ENCODE measurements around the gene THSD4.
"Not testable (repeated sequence)": the region's sequence is repeated elsewhere in the genome, so short reads cannot be mapped to it uniquely, and the experiment has no call there.

THSD4 gene

DNA sequence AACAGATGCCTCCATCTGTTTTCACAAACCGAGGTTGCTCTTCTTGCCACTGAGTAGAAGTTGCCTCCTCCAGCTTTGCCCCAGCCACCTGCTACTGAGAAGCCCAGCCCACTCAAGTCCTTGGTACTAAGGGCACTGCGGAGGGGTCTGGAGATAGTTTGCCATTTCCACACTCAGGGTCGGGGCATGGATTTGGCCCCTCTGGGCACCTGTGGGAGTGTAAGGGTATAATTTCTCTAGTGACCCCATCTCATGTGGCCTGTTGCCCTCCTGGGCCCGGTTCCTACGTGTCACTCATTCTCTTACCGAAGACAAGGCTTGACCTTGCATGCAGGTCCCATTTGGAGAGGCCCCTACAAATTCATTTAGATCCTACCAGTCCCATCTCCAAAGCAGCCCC is 79.0 kb downstream of the THSD4 start:
- Mint-ChIP-seq H3K27me3 (peaks cover 10% of the 10 kb centered on the region), H3K27ac (no peak overlapping the region), H3K4me3 (no peak overlapping the region), H3K36me3 (ENCODE audit: low read depth) (no peaks in the 10 kb centered on the region), H3K9me3 (no peaks in the 10 kb centered on the region), H3K4me1 (no peaks in the 10 kb centered on the region)
- ATAC-seq (no peak), DNase-seq (no peak)

DNA sequence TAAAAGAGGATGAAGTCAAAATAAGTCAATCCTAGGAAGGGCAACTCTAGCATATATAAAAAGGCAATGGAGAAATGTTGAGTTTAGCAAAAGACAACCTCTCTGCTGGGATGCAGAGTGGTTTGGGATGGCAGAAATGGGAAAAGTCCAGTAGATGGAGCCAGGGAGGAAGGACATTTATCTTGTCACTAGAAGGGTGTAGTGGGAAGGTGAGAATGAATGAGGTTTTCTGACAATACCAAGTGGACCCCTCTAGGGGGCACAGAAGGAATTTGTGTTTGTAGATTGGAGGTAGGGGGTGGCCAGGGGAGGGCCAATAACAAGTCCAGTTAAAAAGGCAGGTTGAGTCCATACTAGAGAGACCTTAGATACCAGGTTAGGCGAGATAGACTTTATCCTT is 80.0 kb downstream of the THSD4 start:
- no peaks in the 10 kb centered on the region for H3K36me3 Mint-ChIP-seq (ENCODE audit: low read depth)
- ATAC-seq (no peak), DNase-seq (no peak)
- no peaks in the 10 kb centered on the region for H3K4me1 Mint-ChIP-seq
- no peak overlapping the region for H3K27ac Mint-ChIP-seq
- no peaks in the 10 kb centered on the region for H3K9me3 Mint-ChIP-seq
- no peak overlapping the region for H3K4me3 Mint-ChIP-seq
- H3K27me3 Mint-ChIP-seq: peaks cover 10% of the 10 kb centered on the region

DNA sequence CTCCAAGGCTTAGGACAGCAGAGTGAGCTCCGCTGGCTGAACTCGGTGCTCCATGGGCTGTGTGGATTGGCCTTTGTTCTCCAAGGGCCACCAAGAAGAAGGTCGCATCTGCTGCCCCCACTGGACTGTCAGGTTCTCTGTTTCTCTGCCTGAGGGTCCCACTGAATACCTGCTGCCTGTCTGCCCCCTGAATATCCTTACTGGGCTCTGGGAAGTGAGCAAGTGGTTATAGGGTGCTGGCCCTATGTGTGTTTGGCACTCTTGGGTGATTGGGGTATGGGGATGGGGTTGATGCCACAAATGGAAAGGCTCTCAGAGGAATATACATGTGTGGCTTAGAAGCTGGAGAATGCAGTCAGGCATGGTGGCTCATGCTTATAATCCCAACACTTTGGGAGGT is 82.3 kb downstream of the THSD4 start:
- Mint-ChIP-seq H3K27me3 (peaks cover 10% of the 10 kb centered on the region), H3K4me3 (no peak overlapping the region), H3K9me3 (no peaks in the 10 kb centered on the region), H3K4me1 (no peaks in the 10 kb centered on the region), H3K27ac (no peak overlapping the region), H3K36me3 (ENCODE audit: low read depth) (no peaks in the 10 kb centered on the region)
- no peak for ATAC-seq
- DNase-seq: no peak

DNA sequence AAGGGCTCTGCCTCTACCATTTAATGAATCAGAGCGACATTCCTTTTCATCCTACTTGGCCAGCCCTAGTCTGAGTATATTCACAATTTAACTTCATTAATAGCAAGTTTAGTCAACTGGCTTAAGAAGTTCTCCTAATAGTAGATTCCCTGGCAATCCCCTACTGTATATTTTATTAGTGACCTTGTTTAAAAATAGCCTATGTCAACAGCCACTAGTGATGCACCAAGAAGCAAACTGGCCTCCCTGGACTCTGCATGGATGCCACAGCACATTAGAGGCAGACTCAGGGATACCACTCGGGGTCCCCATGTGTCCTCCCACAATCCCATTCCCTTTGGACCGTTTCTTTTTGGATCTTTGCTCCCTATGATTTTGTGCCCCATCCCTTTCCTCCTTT is 83.6 kb downstream of the THSD4 start:
- H3K4me1 Mint-ChIP-seq: no peaks in the 10 kb centered on the region
- no peak overlapping the region for H3K4me3 Mint-ChIP-seq
- no peak overlapping the region for H3K27ac Mint-ChIP-seq
- no peaks in the 10 kb centered on the region for H3K36me3 Mint-ChIP-seq (ENCODE audit: low read depth)
- DNase-seq: no peak
- ATAC-seq: no peak
- no peaks in the 10 kb centered on the region for H3K9me3 Mint-ChIP-seq
- peaks cover 12% of the 10 kb centered on the region for H3K27me3 Mint-ChIP-seq

DNA sequence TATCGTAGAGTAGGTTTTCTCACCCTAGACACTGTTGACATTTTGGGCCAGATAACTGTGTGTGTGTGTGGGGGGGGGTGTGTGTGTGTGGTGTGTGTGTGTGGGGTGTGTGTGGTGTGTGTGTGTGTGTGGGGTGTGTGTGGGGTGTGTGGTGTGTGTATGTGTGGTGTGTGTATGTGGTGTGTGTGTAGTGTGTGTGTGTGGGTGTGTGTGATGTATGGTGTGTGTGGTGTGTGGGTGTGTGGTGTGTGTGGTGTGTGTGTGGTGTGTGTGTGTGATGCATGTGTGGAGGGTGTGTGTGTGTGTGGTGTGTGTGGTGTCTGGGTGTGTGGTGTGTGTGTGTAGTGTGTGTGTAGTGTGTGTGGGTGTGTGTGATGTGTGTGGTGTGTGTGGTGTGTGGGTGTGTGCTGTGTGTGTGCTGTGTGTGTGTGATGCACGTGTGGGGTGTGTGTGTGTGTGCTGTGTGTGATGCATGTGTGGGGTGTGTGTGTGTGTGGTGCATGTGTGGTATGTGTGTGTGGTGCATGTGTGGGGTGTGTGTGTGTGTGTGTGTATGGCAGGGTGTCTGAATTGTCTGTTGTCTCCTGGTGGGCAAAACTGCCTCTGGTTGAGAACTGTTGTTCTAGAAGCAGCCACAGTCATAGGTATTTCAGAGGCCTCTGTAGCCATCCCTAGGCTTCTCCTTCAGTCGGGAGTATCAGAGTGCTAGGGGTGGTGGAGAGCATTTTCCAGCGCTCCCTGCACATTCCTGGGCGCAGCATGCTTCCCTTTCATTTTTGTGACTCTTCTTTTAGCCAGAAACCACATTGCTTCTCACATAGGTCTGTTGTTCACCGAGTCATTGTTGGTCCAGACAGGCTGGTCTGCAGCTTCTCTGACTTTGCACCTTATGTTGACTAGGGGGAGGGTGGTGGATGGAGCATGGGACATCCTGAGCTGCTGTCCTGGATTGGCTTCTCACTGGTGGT is 84.4 kb downstream of the THSD4 start:
- no peak for DNase-seq
- H3K4me1 Mint-ChIP-seq: no peaks in the 10 kb centered on the region
- H3K27ac Mint-ChIP-seq: no peak overlapping the region
- no peaks in the 10 kb centered on the region for H3K9me3 Mint-ChIP-seq
- peaks cover 11% of the 10 kb centered on the region for H3K27me3 Mint-ChIP-seq
- no peak overlapping the region for H3K4me3 Mint-ChIP-seq
- H3K36me3 Mint-ChIP-seq (ENCODE audit: low read depth): no peaks in the 10 kb centered on the region
- ATAC-seq: no peak

DNA sequence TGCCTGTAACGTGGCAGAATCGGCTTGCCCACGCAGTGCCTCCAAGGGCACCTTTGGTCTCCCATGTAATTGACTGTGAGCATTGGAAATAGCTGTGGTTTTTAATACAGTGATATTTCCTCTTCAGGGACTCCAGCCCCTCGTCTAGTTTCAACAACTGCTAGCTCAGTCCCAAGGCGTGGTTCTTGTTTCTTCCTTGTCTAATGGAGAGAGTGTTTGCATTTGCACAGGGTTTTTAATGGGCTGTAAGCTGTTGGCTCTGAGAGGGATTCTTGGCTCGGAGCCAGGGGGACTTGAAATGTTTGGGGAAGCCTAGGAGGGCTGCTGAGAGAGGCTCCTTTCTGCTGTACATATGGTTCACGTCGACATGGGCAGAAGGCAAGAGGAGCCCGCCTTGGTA is 86.2 kb downstream of the THSD4 start:
- ATAC-seq (no peak), DNase-seq (no peak)
- Mint-ChIP-seq H3K27ac (no peak overlapping the region), H3K36me3 (ENCODE audit: low read depth) (no peaks in the 10 kb centered on the region), H3K4me1 (no peaks in the 10 kb centered on the region), H3K9me3 (no peaks in the 10 kb centered on the region), H3K27me3 (peaks cover 2% of the 10 kb centered on the region), H3K4me3 (no peak overlapping the region)

DNA sequence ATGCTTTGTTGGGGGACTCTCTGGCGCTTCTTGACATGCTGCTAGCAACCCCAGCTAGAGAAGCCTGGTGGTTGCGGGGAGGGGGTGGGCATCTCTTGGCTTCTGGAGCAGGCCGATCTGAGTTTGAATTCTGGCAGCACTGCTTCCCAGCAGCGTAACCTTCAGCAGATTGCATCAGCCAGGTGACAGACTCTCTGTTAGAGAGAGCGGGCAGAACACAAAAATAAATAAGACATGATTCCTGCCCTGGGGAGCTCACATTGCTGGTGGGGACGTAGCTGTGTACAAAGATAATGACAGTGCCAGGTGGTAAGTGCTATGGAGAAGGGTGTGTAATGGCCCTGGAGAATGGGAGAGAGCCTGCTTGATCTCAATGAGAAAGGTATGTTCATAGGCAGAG is 87.4 kb downstream of the THSD4 start:
- ATAC-seq: no peak
- Mint-ChIP-seq H3K27me3 (peaks cover 2% of the 10 kb centered on the region), H3K4me3 (no peak overlapping the region), H3K9me3 (no peaks in the 10 kb centered on the region), H3K36me3 (ENCODE audit: low read depth) (no peaks in the 10 kb centered on the region), H3K27ac (no peak overlapping the region), H3K4me1 (no peaks in the 10 kb centered on the region)
- no peak for DNase-seq

DNA sequence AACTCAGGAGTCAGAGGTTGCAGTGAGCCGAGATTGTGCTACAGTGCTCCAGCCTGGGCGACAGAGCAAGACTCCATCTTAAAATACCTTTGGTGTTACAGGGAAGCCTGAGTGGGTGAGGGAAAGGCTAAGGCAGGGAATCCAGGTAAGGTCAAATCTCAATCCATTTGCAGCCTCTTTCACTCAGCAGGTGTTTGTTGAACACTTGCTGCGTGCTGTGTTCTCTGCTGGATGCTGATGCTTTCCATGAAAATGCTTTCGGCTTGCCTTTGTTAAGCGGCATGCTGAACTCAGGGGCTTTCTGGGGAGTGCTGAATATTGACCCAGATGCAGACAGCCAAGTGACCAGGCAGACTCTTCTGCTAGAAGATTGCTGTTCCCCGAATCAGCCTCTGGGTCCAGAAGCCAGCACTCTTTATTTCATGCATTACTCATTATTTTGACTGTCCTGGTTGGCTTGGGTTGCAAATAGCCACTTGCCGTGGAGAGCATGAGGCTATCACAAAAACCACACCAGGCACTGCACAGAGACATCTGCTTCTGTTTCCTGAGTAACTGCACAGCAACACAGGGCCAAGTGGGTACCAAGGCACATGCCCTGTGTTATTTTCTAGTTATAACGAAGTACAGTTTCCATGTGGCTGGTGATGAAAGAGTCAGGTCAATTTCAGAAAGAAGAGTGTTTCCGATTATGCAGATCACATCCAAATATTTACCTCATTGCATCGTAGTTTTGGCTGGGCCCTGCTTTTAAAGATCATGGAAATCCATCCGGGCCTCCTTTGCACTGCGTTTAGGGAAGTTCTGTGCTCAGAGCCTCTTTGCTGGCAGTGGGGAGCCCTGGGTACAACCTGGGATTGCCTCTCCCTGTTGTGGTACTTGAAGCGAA is 88.6 kb downstream of the THSD4 start:
- Mint-ChIP-seq H3K9me3 (no peaks in the 10 kb centered on the region), H3K36me3 (ENCODE audit: low read depth) (no peaks in the 10 kb centered on the region), H3K27me3 (peaks cover 2% of the 10 kb centered on the region), H3K4me1 (no peaks in the 10 kb centered on the region), H3K27ac (no peak overlapping the region), H3K4me3 (no peak overlapping the region)
- ATAC-seq: no peak
- DNase-seq: no peak

DNA sequence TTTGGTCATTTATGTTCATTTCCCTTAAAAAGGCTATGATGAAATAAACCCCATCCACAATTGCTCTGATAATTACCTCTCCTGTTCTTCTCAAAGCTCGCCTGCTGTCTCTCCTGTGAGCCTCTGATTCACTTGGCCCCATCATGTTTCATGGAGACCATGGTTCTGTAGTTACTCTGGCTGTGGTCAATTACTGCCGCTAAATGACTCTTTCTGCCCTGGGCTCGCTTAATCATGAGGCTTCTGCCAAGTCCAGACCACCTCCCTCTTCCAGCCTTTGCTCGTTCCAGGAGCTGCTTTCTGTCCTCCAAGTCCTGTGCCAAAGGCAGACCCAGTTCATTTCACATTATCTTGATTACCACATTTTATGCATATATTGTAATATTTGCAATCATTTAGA is 91.9 kb downstream of the THSD4 start:
- H3K36me3 Mint-ChIP-seq (ENCODE audit: low read depth): no peaks in the 10 kb centered on the region
- no peaks in the 10 kb centered on the region for H3K4me1 Mint-ChIP-seq
- no peak overlapping the region for H3K27ac Mint-ChIP-seq
- no peak overlapping the region for H3K4me3 Mint-ChIP-seq
- DNase-seq (no peak), ATAC-seq (no peak)
- no peaks in the 10 kb centered on the region for H3K9me3 Mint-ChIP-seq
- peaks cover 2% of the 10 kb centered on the region for H3K27me3 Mint-ChIP-seq

DNA sequence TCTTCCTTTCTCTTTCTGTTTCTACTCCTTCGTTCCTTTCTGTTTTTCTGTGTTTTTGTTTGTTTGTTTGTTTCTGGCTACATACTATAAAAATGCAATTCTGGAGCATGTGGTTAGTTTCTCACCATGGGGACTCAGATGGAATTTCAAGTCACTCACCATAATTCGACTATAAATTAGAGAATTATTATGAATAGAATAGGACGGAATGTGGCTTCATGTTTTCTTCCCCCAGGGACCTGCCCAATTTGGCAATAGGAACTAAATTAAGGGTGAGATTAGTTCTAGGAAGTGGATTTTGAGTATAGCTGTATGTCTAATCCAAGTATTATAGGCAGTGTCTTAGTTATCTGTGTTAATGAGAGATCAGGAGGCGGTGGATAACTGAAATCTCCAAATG is 96.9 kb downstream of the THSD4 start:
- DNase-seq: no peak
- H3K27ac Mint-ChIP-seq: no peak overlapping the region
- no peaks in the 10 kb centered on the region for H3K36me3 Mint-ChIP-seq (ENCODE audit: low read depth)

DNA sequence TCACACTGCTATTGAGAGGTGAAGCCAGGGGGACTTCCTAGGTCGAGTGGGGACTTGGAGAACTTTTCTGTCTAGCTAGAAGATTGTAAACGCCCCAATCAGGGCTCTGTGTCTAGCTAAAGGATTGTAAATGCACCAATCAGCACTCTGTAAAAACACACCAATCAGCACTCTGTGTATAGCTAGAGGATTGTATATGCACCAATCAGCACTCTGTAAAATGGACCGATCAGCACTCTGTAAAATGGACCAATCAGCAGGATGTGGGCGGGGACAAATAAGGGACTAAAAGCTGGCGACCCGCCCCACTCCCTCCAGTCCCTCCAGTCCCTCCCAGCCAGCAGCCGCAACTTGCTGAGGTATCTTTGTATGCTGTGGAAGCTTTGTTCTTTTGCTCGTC is 98.7 kb downstream of the THSD4 start:
- not testable (repeated sequence) for H3K4me3 Mint-ChIP-seq; ATAC-seq; H3K9me3 Mint-ChIP-seq; H3K36me3 Mint-ChIP-seq (ENCODE audit: low read depth); H3K4me1 Mint-ChIP-seq; DNase-seq; H3K27ac Mint-ChIP-seq
- H3K27me3 Mint-ChIP-seq: peaks cover 12% of the 10 kb centered on the region

More for the DNA sequence above, 96.9 kb downstream of the THSD4 start:
- no peaks in the 10 kb centered on the region for H3K4me1 Mint-ChIP-seq
- no peak for ATAC-seq
- H3K27me3 Mint-ChIP-seq: peaks cover 10% of the 10 kb centered on the region
- no peak overlapping the region for H3K4me3 Mint-ChIP-seq
- H3K9me3 Mint-ChIP-seq: peaks cover 3% of the 10 kb centered on the region

DNA sequence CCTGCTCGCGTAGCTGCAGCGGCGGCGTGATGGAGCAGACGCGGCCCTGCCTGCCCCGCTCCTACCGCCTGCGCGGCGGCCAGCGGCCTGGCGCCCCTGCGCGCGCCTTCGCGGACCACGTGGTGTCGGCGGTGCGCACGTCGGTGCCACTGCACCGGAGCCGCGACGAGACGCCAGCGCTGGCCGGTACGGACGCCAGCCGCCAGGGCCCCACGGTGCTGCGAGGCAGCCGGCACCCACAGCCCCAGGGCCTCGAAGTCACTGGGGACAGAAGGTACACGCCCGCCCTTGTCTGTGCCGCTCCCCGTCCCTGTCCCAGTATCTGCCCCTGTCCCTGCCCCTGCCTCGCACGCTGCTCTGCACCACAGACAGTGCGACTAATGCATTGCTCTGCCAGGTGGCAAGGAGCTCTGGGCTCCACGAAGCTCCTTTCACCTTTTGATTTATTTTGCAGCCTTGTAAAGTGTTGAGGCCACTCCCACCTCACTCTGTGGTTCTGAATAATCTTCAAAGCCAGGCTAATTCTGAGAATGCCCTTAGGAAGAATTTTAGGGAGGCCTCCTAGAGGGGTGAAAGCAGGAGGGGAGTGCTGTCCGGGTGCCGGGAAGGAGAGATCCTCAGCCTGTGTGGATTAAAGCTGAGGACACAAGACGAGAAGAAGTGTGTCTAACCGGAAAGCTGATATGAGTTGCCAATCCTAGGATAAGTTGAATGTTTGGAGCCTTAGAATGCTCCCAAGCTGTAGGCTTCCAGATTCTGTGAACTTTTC is 100.0 kb downstream of the THSD4 start:
- no peak overlapping the region for H3K27ac Mint-ChIP-seq
- peaks cover 12% of the 10 kb centered on the region for H3K27me3 Mint-ChIP-seq
- H3K36me3 Mint-ChIP-seq (ENCODE audit: low read depth): no peaks in the 10 kb centered on the region
- no peaks in the 10 kb centered on the region for H3K4me1 Mint-ChIP-seq
- DNase-seq (no peak), ATAC-seq (no peak)
- H3K4me3 Mint-ChIP-seq: no peak overlapping the region
- peaks cover 3% of the 10 kb centered on the region for H3K9me3 Mint-ChIP-seq

DNA sequence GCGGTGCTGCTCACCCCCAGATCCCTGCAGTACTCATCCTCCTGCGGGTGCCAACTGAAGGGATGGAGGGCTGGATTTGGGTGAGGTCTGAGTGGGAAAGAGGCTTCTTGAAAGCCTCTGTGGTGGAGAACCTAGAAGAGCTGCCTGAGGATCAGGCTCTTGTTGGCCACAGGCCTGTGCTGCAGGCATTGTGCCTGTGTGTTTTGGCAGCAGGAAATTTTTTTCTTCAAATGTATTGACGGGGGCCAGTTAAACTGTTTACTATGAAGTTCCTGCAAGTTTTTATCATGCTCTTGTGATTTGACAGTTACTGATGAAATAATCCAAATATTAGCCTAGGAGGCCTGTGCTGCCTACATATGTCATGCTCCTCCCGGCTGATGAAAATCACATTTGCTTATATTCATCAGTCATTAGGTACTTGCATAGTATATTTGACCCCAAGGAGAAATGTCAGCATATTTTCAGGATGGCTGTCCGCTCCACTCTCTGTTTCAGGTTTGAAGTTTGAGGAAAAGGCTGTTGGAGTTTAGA is 103.1 kb downstream of the THSD4 start:
- ATAC-seq (no peak), DNase-seq (no peak)
- Mint-ChIP-seq H3K4me3 (no peak overlapping the region), H3K27me3 (peaks cover 11% of the 10 kb centered on the region), H3K27ac (no peak overlapping the region), H3K4me1 (no peaks in the 10 kb centered on the region), H3K36me3 (ENCODE audit: low read depth) (no peaks in the 10 kb centered on the region), H3K9me3 (peaks cover 7% of the 10 kb centered on the region)

DNA sequence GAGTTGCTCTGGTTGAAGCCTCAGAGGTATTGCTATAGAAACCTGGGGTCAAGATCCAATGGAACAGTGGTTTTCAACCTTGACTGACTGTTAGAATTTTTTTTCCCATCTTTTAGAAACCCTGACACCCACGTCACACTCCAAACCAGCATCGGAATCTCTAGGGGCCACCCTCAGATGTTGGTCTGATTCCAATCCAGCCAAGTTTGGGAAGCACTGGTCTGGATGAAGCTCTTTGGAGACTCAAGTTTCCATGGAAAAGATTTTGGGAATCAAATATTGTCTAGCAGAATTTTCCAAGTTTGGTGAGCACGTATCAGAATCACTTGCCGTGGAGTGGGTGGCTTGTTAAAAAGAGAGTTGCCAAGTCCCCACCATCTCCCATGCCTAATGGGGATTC is 103.8 kb downstream of the THSD4 start:
- DNase-seq (no peak), ATAC-seq (no peak)
- peaks cover 7% of the 10 kb centered on the region for H3K9me3 Mint-ChIP-seq
- no peak overlapping the region for H3K27ac Mint-ChIP-seq
- H3K4me3 Mint-ChIP-seq: no peak overlapping the region
- H3K4me1 Mint-ChIP-seq: no peaks in the 10 kb centered on the region
- H3K27me3 Mint-ChIP-seq: peaks cover 15% of the 10 kb centered on the region
- H3K36me3 Mint-ChIP-seq (ENCODE audit: low read depth): no peaks in the 10 kb centered on the region

Measured in activated naive CD8-positive, alpha-beta T cell treated with anti-CD3 and anti-CD28 coated beads, Interleukin-2, amount 50 U/mL, for 24 hours (primary cell).